AG09319 (cell line): ENCODE measurements around the gene RBM25.
"Not testable (repeated sequence)": the region's sequence is repeated elsewhere in the genome, so short reads cannot be mapped to it uniquely, and the experiment has no call there.

Source experiments
- DNase-seq: peaks from one replicate; pipeline ENCODE4 v3.0.0-alpha.2; 2010; ENCODE audit warnings: low read depth; ENCODE audit errors: extremely low read depth
- TF ChIP-seq, protein P1 (sequence below): IDR thresholded peaks from 2 replicates; pipeline ENCODE4 v1.5.1; 2011; ENCODE audit warnings: low read depth, mild to moderate bottlenecking, inconsistent platforms, low read length, moderate library complexity

RBM25 gene

DNA sequence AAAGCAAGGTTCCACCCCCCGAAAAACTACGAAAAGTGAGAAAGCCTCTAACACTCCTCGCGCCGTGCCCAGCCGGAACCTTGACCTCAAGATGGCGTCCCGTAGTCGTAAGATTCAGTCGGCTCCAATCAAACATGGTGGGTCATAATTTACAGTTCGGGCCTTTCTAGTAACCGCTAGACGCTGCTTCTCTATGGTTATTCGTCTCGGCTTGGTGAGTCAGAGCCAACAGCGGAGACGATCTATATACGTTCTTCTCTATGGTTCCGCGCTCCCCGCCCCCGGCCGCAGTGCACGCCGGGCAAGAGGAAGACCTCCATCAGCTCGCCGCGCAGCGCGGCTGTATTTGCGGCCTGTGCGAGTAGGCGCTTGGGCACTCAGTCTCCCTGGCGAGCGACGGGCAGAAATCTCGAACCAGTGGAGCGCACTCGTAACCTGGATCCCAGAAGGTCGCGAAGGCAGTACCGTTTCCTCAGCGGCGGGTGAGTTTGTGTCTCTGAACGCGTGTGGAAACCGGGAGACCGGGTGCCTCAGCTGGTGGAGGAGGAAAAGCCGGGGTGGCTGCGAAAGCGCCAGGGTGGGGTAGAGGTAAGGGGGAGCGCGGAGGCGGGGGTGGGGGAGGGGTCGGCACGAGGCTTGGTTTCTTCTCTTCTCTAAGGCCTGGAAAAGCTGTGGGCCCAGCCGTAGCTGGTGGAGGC is at the start of gene RBM25:
Gene RBM25 (plus strand): TSS at position 311 of the 698 bp plus-strand sequence. CDS start 13,108 bp downstream, outside the sequence.
- TF ChIP-seq, protein P1, sequence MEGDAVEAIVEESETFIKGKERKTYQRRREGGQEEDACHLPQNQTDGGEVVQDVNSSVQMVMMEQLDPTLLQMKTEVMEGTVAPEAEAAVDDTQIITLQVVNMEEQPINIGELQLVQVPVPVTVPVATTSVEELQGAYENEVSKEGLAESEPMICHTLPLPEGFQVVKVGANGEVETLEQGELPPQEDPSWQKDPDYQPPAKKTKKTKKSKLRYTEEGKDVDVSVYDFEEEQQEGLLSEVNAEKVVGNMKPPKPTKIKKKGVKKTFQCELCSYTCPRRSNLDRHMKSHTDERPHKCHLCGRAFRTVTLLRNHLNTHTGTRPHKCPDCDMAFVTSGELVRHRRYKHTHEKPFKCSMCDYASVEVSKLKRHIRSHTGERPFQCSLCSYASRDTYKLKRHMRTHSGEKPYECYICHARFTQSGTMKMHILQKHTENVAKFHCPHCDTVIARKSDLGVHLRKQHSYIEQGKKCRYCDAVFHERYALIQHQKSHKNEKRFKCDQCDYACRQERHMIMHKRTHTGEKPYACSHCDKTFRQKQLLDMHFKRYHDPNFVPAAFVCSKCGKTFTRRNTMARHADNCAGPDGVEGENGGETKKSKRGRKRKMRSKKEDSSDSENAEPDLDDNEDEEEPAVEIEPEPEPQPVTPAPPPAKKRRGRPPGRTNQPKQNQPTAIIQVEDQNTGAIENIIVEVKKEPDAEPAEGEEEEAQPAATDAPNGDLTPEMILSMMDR: no peak; the same call in 1 of the 2 replicates
- peak; percentile 97 for DNase-seq

DNA sequence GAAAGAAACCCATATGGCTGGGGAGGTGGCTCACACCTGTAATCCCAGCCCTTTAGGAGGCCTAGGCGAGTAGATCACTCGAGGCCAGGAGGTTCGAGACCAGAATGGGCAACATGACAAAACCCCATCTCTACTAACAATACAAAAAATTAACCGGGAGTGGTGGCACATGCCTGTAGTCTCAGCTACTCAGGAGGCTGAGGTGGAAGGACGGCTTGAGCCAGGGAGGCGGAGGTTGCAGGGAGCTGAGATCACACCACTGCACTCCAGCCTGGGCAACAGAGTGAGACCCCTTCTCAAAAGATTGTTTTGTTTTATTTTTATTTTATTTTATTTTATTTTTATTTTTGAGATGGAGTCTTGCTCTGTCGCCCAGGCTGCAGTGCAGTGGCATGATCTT is 47.1 kb upstream of the RBM25 start:
- DNase-seq: not testable (repeated sequence)

DNA sequence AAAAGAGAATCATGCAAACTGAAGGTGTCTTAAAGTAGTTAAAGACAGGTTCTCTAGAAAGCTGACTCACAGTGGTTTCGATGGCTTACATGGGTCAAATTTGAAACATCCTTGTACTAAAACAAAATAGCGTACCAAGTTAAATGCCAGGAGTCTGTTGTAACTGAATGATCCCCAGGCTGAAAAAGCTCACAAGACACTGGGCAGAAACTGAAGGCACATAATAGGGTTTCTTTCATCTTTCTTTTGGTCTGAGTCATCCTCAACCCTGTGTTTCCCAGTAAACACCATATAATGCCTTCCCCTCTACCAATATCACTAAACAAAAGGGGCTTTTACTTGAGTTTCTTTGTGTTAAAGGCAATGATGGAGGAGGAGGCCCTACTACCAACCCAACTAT is 44.2 kb upstream of the RBM25 start:
- TF ChIP-seq, protein P1: no peak
- DNase-seq: no peak

DNA sequence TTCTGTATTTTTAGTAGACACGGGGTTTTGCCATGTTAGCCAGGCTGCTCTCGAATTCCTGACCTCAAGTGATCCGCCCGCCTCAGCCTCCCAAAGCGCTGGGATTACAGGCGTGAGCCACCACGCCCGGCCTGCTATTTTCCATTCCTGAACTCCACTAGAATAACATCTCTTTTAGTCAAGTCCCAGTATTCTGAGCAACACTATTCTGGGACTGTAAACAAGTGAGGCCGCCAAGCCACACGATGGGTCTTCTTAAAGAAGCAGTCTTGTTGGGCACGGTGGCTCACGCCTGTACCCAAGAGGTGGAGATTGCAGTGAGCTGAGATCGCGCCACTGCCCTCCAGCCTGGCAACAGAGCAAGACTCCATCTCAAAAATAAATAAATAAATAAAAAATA is 42.8 kb upstream of the RBM25 start:
- DNase-seq: not testable (repeated sequence)

DNA sequence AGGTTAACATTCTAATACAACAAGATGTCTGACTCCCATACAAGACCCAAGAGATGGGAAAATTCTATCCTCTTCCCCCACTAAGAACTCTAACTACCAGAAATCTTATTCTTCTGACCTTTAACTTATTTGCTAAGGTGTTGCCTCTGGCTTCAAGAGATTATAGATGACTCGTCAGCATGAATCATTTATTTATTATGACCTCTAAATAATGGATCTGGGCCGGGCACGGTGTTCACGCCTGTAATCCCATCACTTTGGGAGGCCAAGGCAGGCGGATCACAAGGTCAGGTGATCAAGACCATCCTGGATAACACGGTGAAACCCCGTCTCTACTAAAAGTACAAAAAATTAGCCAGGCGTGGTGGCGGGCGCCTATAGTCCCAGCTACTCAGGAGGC is 42.3 kb upstream of the RBM25 start:
- not testable (repeated sequence) for DNase-seq

DNA sequence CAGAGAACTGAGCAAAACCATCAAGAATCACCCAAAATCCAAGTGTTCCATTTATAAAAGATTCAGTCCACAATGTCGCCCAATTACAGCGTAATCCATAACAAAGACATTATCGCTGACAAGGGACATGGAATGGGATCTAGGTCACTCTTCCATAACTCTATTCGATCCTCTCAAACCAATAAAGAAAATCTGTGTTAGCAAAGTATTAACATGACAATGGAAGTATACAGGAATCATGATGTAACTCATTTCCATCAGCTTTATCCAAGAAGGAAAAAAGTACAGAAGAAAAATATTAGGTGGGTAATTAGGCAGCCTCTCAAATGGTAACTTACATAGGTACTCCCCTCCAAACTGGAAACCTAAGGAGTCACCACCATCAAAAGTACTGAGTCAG is 36.3 kb upstream of the RBM25 start:
- TF ChIP-seq, protein P1: no peak
- no peak for DNase-seq

DNA sequence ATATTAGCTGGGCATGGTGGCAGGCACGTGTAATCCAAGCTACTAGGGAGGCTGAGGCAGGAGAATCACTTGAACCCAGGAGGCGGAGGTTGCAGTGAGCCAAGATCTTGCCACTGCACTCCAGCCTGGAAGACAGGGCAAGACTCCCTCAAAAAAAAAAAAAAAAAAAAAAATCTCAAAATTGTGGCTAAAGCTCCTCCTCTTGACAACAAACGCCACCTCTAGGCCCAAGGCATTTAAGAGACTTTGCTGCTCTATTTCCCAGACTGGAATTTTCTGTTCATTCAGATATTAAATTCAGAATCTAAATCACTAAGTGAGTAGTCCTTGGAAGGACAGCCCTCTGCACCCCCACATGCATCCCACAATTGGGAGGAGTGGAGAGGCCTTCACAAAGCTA is 32.8 kb upstream of the RBM25 start:
- DNase-seq: no peak
- TF ChIP-seq, protein P1: no peak

DNA sequence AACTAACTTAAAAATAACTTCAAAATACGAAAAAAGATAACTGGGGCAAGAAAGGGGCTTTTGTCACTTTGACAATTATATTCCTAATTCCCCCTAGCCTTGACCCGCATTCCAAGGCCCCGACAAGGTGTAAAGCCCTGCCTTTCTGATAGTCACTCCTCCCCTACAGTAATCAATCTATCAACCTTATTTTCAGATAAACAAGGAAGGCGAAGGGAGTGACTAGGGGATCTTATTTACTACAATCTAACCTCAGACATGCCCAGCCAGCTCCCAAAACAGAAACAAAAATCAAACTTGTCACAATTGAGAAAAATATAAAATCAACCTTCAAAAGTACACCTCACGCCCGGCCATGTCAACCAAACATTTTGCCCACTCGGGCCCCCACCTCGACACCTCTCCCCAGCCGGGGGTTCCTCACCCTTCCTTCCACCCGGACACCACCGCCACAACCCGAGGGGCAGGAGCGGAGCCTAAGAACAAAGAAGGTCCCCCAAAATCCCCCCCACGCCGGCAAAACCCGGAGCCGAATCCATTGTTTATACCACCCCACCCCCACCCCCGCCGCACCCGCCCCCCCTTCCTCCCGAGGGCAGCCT is 32.0 kb upstream of the RBM25 start:
- no peak for DNase-seq
- TF ChIP-seq, protein P1: no peak
